ENCODE results near the gene METAP1. TPM values are rescaled to one million over a fixed set of nuclear protein-coding genes. Genes with fewer than 3 reads are reported as not detected.
A peak's percentile ranks its signal among the peaks of the same experiment; 100 is the strongest.

The METAP1 gene
- total and polyA plus RNA-seq, 2 donors (not counting 1 experiment from before 2014, with no cell fraction given): 38.5 to 76.4 TPM

DNA sequence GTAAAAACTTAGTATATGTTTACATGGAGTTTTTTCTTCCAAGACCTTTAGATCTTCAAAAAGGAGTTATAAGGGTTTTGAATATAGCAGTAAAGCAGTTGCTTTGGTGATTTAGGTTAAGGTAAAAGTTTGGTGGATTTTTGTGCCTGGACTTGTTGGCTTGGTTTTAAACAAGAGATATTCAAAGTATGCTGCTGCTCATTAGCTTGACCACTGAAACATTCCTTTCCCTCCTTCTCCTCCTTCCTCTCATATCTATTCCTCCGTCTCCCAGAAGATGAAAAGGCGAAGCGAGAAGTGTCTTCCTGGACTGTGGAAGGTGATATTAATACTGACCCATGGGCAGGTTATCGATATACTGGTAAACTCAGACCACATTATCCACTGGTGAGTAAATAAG, 38.4 kb downstream of the METAP1 start:
- Histone ChIP-seq H3K9ac (ENCODE audit: insufficient read depth, low read length) (no peak overlapping the region), H4K20me1 (ENCODE audit: control insufficient read depth, extremely low read depth, insufficient read depth, low read length) (no peaks in the 10 kb centered on the region), H3K9me3 (ENCODE audit: control insufficient read depth, insufficient read depth, low read depth, low read length) (no peaks in the 10 kb centered on the region), H3K27ac (ENCODE audit: insufficient read depth, low read length) (no peak overlapping the region), H3K4me3 (replicated peaks in 1 of 4; ENCODE audit: control extremely low read depth in 1 of 4, insufficient read depth in 1 of 4, low read depth in 3 of 4, low read length in 4 of 4) (no peak overlapping the region), H3K79me2 (ENCODE audit: control insufficient read depth, insufficient read depth, low read length) (peaks cover 2% of the 10 kb centered on the region), H3K36me3 (ENCODE audit: control insufficient read depth, insufficient read depth, low read length) (no peaks in the 10 kb centered on the region), H3K4me1 (ENCODE audit: control insufficient read depth, extremely low read depth, insufficient read depth, low read length) (no peaks in the 10 kb centered on the region), H2AFZ (ENCODE audit: low read length) (no peak overlapping the region), H3K4me2 (ENCODE audit: extremely low read depth, insufficient read depth, low read length) (no peak overlapping the region), H3K27me3 (ENCODE audit: control insufficient read depth, insufficient read depth, low read length) (no peaks in the 10 kb centered on the region)
- DNase-seq (ENCODE audit: low read depth in 2 of 2): peak in 1 of 2 donors; percentile 80
- TF ChIP-seq, protein P1, sequence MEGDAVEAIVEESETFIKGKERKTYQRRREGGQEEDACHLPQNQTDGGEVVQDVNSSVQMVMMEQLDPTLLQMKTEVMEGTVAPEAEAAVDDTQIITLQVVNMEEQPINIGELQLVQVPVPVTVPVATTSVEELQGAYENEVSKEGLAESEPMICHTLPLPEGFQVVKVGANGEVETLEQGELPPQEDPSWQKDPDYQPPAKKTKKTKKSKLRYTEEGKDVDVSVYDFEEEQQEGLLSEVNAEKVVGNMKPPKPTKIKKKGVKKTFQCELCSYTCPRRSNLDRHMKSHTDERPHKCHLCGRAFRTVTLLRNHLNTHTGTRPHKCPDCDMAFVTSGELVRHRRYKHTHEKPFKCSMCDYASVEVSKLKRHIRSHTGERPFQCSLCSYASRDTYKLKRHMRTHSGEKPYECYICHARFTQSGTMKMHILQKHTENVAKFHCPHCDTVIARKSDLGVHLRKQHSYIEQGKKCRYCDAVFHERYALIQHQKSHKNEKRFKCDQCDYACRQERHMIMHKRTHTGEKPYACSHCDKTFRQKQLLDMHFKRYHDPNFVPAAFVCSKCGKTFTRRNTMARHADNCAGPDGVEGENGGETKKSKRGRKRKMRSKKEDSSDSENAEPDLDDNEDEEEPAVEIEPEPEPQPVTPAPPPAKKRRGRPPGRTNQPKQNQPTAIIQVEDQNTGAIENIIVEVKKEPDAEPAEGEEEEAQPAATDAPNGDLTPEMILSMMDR (conservative IDR thresholded peaks at IDR 0.05 in 1 of 2, IDR thresholded peaks at IDR 0.05 in 1 of 2; ENCODE audit: low read depth in 1 of 2, low read length in 2 of 2): no peak
- TF ChIP-seq EZH2 (IDR thresholded peaks at IDR 0.05; ENCODE audit: low read length, missing control alignments): no peak

DNA sequence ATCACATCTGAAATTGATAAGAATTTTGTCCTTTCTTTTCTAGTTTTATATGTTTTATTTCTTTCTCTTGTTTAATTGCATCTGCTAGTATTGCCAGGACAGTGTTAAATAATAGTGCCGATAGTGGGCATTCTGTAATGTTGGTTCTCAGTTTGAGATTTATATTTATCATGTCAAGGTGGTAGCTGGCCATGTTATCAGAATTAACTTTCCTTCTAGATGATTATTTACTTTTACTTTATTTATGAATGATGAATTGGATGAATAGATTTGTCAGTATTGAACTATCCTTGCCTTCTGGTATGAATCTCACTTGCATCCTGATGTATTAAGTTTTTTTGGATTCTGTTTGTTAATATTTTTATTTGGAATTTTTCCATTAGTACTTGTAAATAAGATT, 42.7 kb downstream of the METAP1 start:
- TF ChIP-seq, protein P1 (conservative IDR thresholded peaks at IDR 0.05 in 1 of 2, IDR thresholded peaks at IDR 0.05 in 1 of 2; ENCODE audit: low read depth in 1 of 2, low read length in 2 of 2): no peak
- no peak for TF ChIP-seq EZH2 (IDR thresholded peaks at IDR 0.05; ENCODE audit: low read length, missing control alignments)
- H3K36me3 ChIP-seq (ENCODE audit: control insufficient read depth, insufficient read depth, low read length): no peaks in the 10 kb centered on the region
- DNase-seq (ENCODE audit: low read depth in 2 of 2): no peak

DNA sequence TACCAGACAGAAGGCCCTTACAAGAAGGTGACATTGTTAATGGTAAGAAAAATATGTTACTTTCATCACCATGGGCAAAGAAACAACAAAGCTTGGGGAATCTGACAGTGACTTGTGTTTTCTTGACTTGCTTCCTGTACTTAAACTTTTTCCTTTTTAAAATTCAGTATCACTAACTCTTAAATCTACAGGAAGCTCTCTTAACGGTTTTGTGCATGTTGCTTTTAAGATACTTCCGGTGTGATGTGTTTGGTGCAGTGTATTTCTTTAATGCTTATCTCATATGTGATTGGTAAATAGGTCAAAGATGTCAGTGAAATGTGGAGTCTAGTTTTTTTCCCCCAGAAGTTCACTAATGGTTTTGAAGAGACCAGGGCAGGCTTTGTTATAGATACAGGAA, 47.8 kb downstream of the METAP1 start:
- Histone ChIP-seq H3K79me2 (ENCODE audit: control insufficient read depth, insufficient read depth, low read length) (no peaks in the 10 kb centered on the region), H4K20me1 (ENCODE audit: control insufficient read depth, extremely low read depth, insufficient read depth, low read length) (no peaks in the 10 kb centered on the region), H3K36me3 (ENCODE audit: control insufficient read depth, insufficient read depth, low read length) (peaks cover 2% of the 10 kb centered on the region), H3K9me3 (ENCODE audit: control insufficient read depth, insufficient read depth, low read depth, low read length) (no peaks in the 10 kb centered on the region), H3K9ac (ENCODE audit: insufficient read depth, low read length) (no peak overlapping the region), H2AFZ (ENCODE audit: low read length) (no peak overlapping the region), H3K4me2 (ENCODE audit: extremely low read depth, insufficient read depth, low read length) (no peak overlapping the region), H3K4me1 (ENCODE audit: control insufficient read depth, extremely low read depth, insufficient read depth, low read length) (no peaks in the 10 kb centered on the region), H3K27ac (ENCODE audit: insufficient read depth, low read length) (no peak overlapping the region), H3K4me3 (replicated peaks in 1 of 4; ENCODE audit: control extremely low read depth in 1 of 4, insufficient read depth in 1 of 4, low read depth in 3 of 4, low read length in 4 of 4) (no peak overlapping the region), H3K27me3 (ENCODE audit: control insufficient read depth, insufficient read depth, low read length) (no peaks in the 10 kb centered on the region)
- DNase-seq (ENCODE audit: low read depth in 2 of 2): no peak
- TF ChIP-seq, protein P1 (conservative IDR thresholded peaks at IDR 0.05 in 1 of 2, IDR thresholded peaks at IDR 0.05 in 1 of 2; ENCODE audit: low read depth in 1 of 2, low read length in 2 of 2): no peak
- TF ChIP-seq EZH2 (IDR thresholded peaks at IDR 0.05; ENCODE audit: low read length, missing control alignments): no peak

More for the DNA sequence above, 42.7 kb downstream of the METAP1 start:
- Histone ChIP-seq H3K79me2 (ENCODE audit: control insufficient read depth, insufficient read depth, low read length) (no peaks in the 10 kb centered on the region), H3K9ac (ENCODE audit: insufficient read depth, low read length) (no peak overlapping the region), H3K27me3 (ENCODE audit: control insufficient read depth, insufficient read depth, low read length) (no peaks in the 10 kb centered on the region), H3K4me1 (ENCODE audit: control insufficient read depth, extremely low read depth, insufficient read depth, low read length) (no peaks in the 10 kb centered on the region), H3K9me3 (ENCODE audit: control insufficient read depth, insufficient read depth, low read depth, low read length) (no peaks in the 10 kb centered on the region), H3K27ac (ENCODE audit: insufficient read depth, low read length) (no peak overlapping the region), H3K4me3 (replicated peaks in 1 of 4; ENCODE audit: control extremely low read depth in 1 of 4, insufficient read depth in 1 of 4, low read depth in 3 of 4, low read length in 4 of 4) (no peak overlapping the region), H4K20me1 (ENCODE audit: control insufficient read depth, extremely low read depth, insufficient read depth, low read length) (no peaks in the 10 kb centered on the region), H3K4me2 (ENCODE audit: extremely low read depth, insufficient read depth, low read length) (no peak overlapping the region), H2AFZ (ENCODE audit: low read length) (no peak overlapping the region)
